ENCODE data around the gene FOXK1.

Gene FOXK1

GRCh38 chr7:4748231-4748681 is 66.2 kb downstream of the FOXK1 start:
- H3K36me3 ChIP-seq (replicated peaks in 1 of 2; ENCODE audit: control insufficient read depth in 2 of 2, insufficient read depth in 2 of 2, low read length in 2 of 2), result peaks cover 3 to 47% of the 10 kb centered on the region in 2 donors
- DNase-seq (ENCODE audit: low spot score), result no peak

GRCh38 chr7:4749363-4749762 is 67.3 kb downstream of the FOXK1 start:
- Histone ChIP-seq H2BK5ac (ENCODE audit: low read length) (no peak overlapping the region), H2BK12ac (ENCODE audit: low read length) (no peak overlapping the region), H3K4me3 (ENCODE audit: low read length in 2 of 2) (no peak overlapping the region), H3K4me1 (ENCODE audit: control insufficient read depth in 2 of 2, insufficient read depth in 1 of 2, low read depth in 1 of 2, low read length in 2 of 2) (peaks cover 3 to 5% of the 10 kb centered on the region in 2 donors), H3K27ac (replicated peaks; ENCODE audit: low read length) (no peak overlapping the region), H3K4me2 (ENCODE audit: insufficient read depth, low read length, poor library complexity, severe bottlenecking) (no peak overlapping the region), H4K91ac (ENCODE audit: low read depth, low read length, poor library complexity) (no peak overlapping the region), H2BK15ac (ENCODE audit: low read length) (no peak overlapping the region), H3K36me3 (replicated peaks in 1 of 2; ENCODE audit: control insufficient read depth in 2 of 2, insufficient read depth in 2 of 2, low read length in 2 of 2) (peaks cover 4 to 52% of the 10 kb centered on the region in 2 donors), H3K9me3 (replicated peaks in 1 of 2; ENCODE audit: control insufficient read depth in 2 of 2, insufficient read depth in 1 of 2, low read depth in 1 of 2, low read length in 2 of 2) (no peaks in the 10 kb centered on the region), H4K8ac (ENCODE audit: low read depth, low read length) (peak overlapping the region; percentile 30), H2BK120ac (ENCODE audit: low read depth, low read length) (no peak overlapping the region), H3K23ac (ENCODE audit: low read depth, low read length, poor library complexity) (peak overlapping the region; percentile 95), H3K14ac (ENCODE audit: low read length) (peak overlapping the region; percentile 67), H3K9ac (ENCODE audit: low read depth, low read length, poor library complexity) (no peak overlapping the region), H3K4ac (ENCODE audit: low read length) (no peak overlapping the region), H3K27me3 (ENCODE audit: control insufficient read depth in 3 of 3, insufficient read depth in 3 of 3, low read depth in 1 of 3, low read length in 3 of 3) (no peaks in the 10 kb centered on the region), H3K79me1 (ENCODE audit: low read depth, low read length) (peaks cover 12% of the 10 kb centered on the region), H3K18ac (ENCODE audit: low read length) (peak overlapping the region; percentile 77), H2AK5ac (ENCODE audit: low read depth, low read length) (no peak overlapping the region), H2AFZ (ENCODE audit: low read length) (no peak overlapping the region)
- no CpG with 5 or more reads among the region's 14 CpGs for WGBS, 2 donors (ENCODE audit: extremely low coverage in 2 of 2, insufficient read length in 2 of 2, insufficient replicate concordance in 1 of 2)
- DNase-seq (ENCODE audit: low spot score), result no peak

More at GRCh38 chr7:4748231-4748681, 66.2 kb downstream of the FOXK1 start:
- no CpG with 5 or more reads among the region's 10 CpGs for WGBS, 2 donors (ENCODE audit: extremely low coverage in 2 of 2, insufficient read length in 2 of 2, insufficient replicate concordance in 1 of 2)
- Histone ChIP-seq H2BK12ac (ENCODE audit: low read length) (no peak overlapping the region), H3K4me1 (ENCODE audit: control insufficient read depth in 2 of 2, insufficient read depth in 1 of 2, low read depth in 1 of 2, low read length in 2 of 2) (peaks cover 8 to 9% of the 10 kb centered on the region in 2 donors), H3K27ac (replicated peaks; ENCODE audit: low read length) (no peak overlapping the region), H3K4me2 (ENCODE audit: insufficient read depth, low read length, poor library complexity, severe bottlenecking) (no peak overlapping the region), H3K79me1 (ENCODE audit: low read depth, low read length) (peaks cover 10% of the 10 kb centered on the region), H3K9me3 (replicated peaks in 1 of 2; ENCODE audit: control insufficient read depth in 2 of 2, insufficient read depth in 1 of 2, low read depth in 1 of 2, low read length in 2 of 2) (no peaks in the 10 kb centered on the region), H3K9ac (ENCODE audit: low read depth, low read length, poor library complexity) (no peak overlapping the region), H2AK5ac (ENCODE audit: low read depth, low read length) (no peak overlapping the region), H2AFZ (ENCODE audit: low read length) (no peak overlapping the region), H2BK120ac (ENCODE audit: low read depth, low read length) (no peak overlapping the region), H3K27me3 (ENCODE audit: control insufficient read depth in 3 of 3, insufficient read depth in 3 of 3, low read depth in 1 of 3, low read length in 3 of 3) (no peaks in the 10 kb centered on the region), H3K14ac (ENCODE audit: low read length) (no peak overlapping the region), H3K23ac (ENCODE audit: low read depth, low read length, poor library complexity) (no peak overlapping the region), H3K18ac (ENCODE audit: low read length) (no peak overlapping the region), H4K8ac (ENCODE audit: low read depth, low read length) (no peak overlapping the region), H3K4ac (ENCODE audit: low read length) (no peak overlapping the region), H2BK15ac (ENCODE audit: low read length) (no peak overlapping the region), H2BK5ac (ENCODE audit: low read length) (no peak overlapping the region), H3K4me3 (ENCODE audit: low read length in 2 of 2) (no peak overlapping the region), H4K91ac (ENCODE audit: low read depth, low read length, poor library complexity) (no peak overlapping the region)

GRCh38 chr7:4749798-4750197 is 67.7 kb downstream of the FOXK1 start:
- peak overlapping the region; percentile 41 for H2BK12ac ChIP-seq (ENCODE audit: low read length)

GRCh38 chr7:4751398-4751947 is 69.4 kb downstream of the FOXK1 start:
- no CpG with 5 or more reads among the region's 20 CpGs for WGBS, 2 donors (ENCODE audit: extremely low coverage in 2 of 2, insufficient read length in 2 of 2, insufficient replicate concordance in 1 of 2)
- Histone ChIP-seq H4K8ac (ENCODE audit: low read depth, low read length) (no peak overlapping the region), H3K79me1 (ENCODE audit: low read depth, low read length) (peaks cover 12% of the 10 kb centered on the region), H3K14ac (ENCODE audit: low read length) (peak overlapping the region; percentile 38), H2BK12ac (ENCODE audit: low read length) (no peak overlapping the region), H3K4me1 (ENCODE audit: control insufficient read depth in 2 of 2, insufficient read depth in 1 of 2, low read depth in 1 of 2, low read length in 2 of 2) (no peaks in the 10 kb centered on the region), H3K18ac (ENCODE audit: low read length) (no peak overlapping the region), H2BK15ac (ENCODE audit: low read length) (no peak overlapping the region), H3K27ac (replicated peaks; ENCODE audit: low read length) (no peak overlapping the region), H2BK5ac (ENCODE audit: low read length) (no peak overlapping the region), H3K36me3 (replicated peaks in 1 of 2; ENCODE audit: control insufficient read depth in 2 of 2, insufficient read depth in 2 of 2, low read length in 2 of 2) (peaks cover 16 to 66% of the 10 kb centered on the region in 2 donors), H2AFZ (ENCODE audit: low read length) (no peak overlapping the region), H3K9ac (ENCODE audit: low read depth, low read length, poor library complexity) (no peak overlapping the region), H3K23ac (ENCODE audit: low read depth, low read length, poor library complexity) (no peak overlapping the region), H3K4ac (ENCODE audit: low read length) (no peak overlapping the region), H3K4me2 (ENCODE audit: insufficient read depth, low read length, poor library complexity, severe bottlenecking) (no peak overlapping the region), H2BK120ac (ENCODE audit: low read depth, low read length) (no peak overlapping the region), H2AK5ac (ENCODE audit: low read depth, low read length) (no peak overlapping the region), H3K4me3 (ENCODE audit: low read length in 2 of 2) (no peak overlapping the region), H3K27me3 (ENCODE audit: control insufficient read depth in 3 of 3, insufficient read depth in 3 of 3, low read depth in 1 of 3, low read length in 3 of 3) (no peaks in the 10 kb centered on the region), H3K9me3 (replicated peaks in 1 of 2; ENCODE audit: control insufficient read depth in 2 of 2, insufficient read depth in 1 of 2, low read depth in 1 of 2, low read length in 2 of 2) (no peaks in the 10 kb centered on the region), H4K91ac (ENCODE audit: low read depth, low read length, poor library complexity) (no peak overlapping the region)
- DNase-seq (ENCODE audit: low spot score), result no peak

More at GRCh38 chr7:4749798-4750197, 67.7 kb downstream of the FOXK1 start:
- Histone ChIP-seq H4K91ac (ENCODE audit: low read depth, low read length, poor library complexity) (no peak overlapping the region), H3K14ac (ENCODE audit: low read length) (peak overlapping the region; percentile 67), H3K4me1 (ENCODE audit: control insufficient read depth in 2 of 2, insufficient read depth in 1 of 2, low read depth in 1 of 2, low read length in 2 of 2) (peaks cover 0 to 2% of the 10 kb centered on the region in 2 donors), H3K4ac (ENCODE audit: low read length) (no peak overlapping the region), H2BK120ac (ENCODE audit: low read depth, low read length) (no peak overlapping the region), H2BK5ac (ENCODE audit: low read length) (no peak overlapping the region), H3K27me3 (ENCODE audit: control insufficient read depth in 3 of 3, insufficient read depth in 3 of 3, low read depth in 1 of 3, low read length in 3 of 3) (no peaks in the 10 kb centered on the region), H3K36me3 (replicated peaks in 1 of 2; ENCODE audit: control insufficient read depth in 2 of 2, insufficient read depth in 2 of 2, low read length in 2 of 2) (peaks cover 8 to 56% of the 10 kb centered on the region in 2 donors), H2AFZ (ENCODE audit: low read length) (no peak overlapping the region), H3K4me3 (ENCODE audit: low read length in 2 of 2) (no peak overlapping the region), H2AK5ac (ENCODE audit: low read depth, low read length) (no peak overlapping the region), H3K9me3 (replicated peaks in 1 of 2; ENCODE audit: control insufficient read depth in 2 of 2, insufficient read depth in 1 of 2, low read depth in 1 of 2, low read length in 2 of 2) (no peaks in the 10 kb centered on the region), H2BK15ac (ENCODE audit: low read length) (no peak overlapping the region), H3K4me2 (ENCODE audit: insufficient read depth, low read length, poor library complexity, severe bottlenecking) (no peak overlapping the region), H4K8ac (ENCODE audit: low read depth, low read length) (no peak overlapping the region), H3K18ac (ENCODE audit: low read length) (peak overlapping the region; percentile 77), H3K9ac (ENCODE audit: low read depth, low read length, poor library complexity) (no peak overlapping the region), H3K79me1 (ENCODE audit: low read depth, low read length) (peaks cover 12% of the 10 kb centered on the region), H3K27ac (replicated peaks; ENCODE audit: low read length) (no peak overlapping the region), H3K23ac (ENCODE audit: low read depth, low read length, poor library complexity) (peak overlapping the region; percentile 95)
- DNase-seq (ENCODE audit: low spot score), result no peak
- no CpG with 5 or more reads among the region's 15 CpGs for WGBS, 2 donors (ENCODE audit: extremely low coverage in 2 of 2, insufficient read length in 2 of 2, insufficient replicate concordance in 1 of 2)

Measured in neuronal stem cell (in vitro differentiated cells).